Type B pancreatic cell (in vitro differentiated cells): Measurements from ENCODE around the gene KRT1. TPM values are rescaled to one million over a fixed set of nuclear protein-coding genes. Genes with fewer than 3 reads are reported as not detected.

Source experiments
- DNase-seq: peaks from one replicate; pipeline ENCODE4 v3.0.0; 2021; ENCODE audit warnings: mixed read lengths; ENCODE audit not compliant: unreplicated experiment; ENCODE audit errors: extremely low spot score
- H3K27ac Mint-ChIP-seq: 2 replicates; pipeline ENCODE4 v1.8.0; 2021; ENCODE audit warnings: mild to moderate bottlenecking, mixed read lengths
- H3K27me3 Mint-ChIP-seq: 2 replicates; pipeline ENCODE4 v1.8.0; 2021; ENCODE audit warnings: mixed read lengths
- H3K36me3 Mint-ChIP-seq: 2 replicates; pipeline ENCODE4 v1.8.0; 2021; ENCODE audit warnings: mixed read lengths
- H3K4me1 Mint-ChIP-seq: one replicate; pipeline ENCODE4 v1.8.0; 2021; ENCODE audit warnings: mixed read lengths; ENCODE audit not compliant: unreplicated experiment
- H3K4me3 Mint-ChIP-seq: 2 replicates; pipeline ENCODE4 v1.8.0; 2021; ENCODE audit warnings: mild to moderate bottlenecking, mixed read lengths
- H3K9me3 Mint-ChIP-seq: 2 replicates; pipeline ENCODE4 v1.8.0; 2021; ENCODE audit warnings: mixed read lengths
- total RNA-seq: library from RNA; stranded (reverse); gene quantifications from 2 replicates; pipeline ENCODE4 v1.2.1, GENCODE V29; 2021; ENCODE audit warnings: low replicate concordance
- TF ChIP-seq, protein P1 (sequence below): fragments of 200-600 bp; sonication (generic); conservative IDR thresholded peaks from 2 replicates; pipeline ENCODE4 v1.5.0; 2021; ENCODE audit warnings: antibody characterized with exemption, mild to moderate bottlenecking

Gene KRT1
- total RNA-seq, 1 donor from 2014 or later, result 269 TPM

DNA sequence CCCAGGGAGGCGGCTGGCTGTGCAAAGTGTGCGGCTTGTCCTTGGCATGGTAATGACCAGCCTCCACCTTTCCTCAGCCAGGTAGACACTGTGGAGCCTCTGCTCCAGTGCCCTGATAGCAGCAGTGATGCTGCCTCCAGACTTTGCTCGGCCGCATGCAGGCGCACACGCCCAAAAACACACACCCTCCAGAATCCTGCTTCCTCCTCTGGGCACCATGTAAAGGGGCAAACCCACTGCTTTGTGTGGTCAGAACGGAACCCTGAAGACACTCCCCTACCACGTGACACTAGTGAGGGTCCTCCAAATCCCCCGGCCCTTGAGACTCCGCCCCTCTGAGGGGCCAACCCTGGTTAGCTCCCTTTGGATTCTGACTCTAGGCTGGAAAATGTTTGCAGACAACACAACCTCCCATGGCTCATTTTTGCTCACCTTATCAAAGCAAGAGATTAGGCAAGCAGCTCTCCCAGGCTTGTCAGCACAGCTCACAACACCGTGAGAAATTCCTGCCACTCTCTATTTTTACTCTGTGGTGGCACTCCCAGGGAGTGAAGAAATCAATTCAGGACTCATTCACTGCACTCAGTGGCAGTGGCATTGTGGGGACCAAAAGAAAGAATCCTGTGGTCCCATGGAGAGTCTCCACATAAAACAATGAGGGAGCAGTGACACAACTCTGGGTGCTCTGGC, 18.6 kb upstream of the KRT1 start:
- Mint-ChIP-seq H3K4me3 (no peak overlapping the region), H3K27me3 (peaks cover 40% of the 10 kb centered on the region), H3K4me1 (no peaks in the 10 kb centered on the region), H3K9me3 (no peaks in the 10 kb centered on the region), H3K36me3 (no peaks in the 10 kb centered on the region), H3K27ac (no peak overlapping the region)
- TF ChIP-seq, protein P1, sequence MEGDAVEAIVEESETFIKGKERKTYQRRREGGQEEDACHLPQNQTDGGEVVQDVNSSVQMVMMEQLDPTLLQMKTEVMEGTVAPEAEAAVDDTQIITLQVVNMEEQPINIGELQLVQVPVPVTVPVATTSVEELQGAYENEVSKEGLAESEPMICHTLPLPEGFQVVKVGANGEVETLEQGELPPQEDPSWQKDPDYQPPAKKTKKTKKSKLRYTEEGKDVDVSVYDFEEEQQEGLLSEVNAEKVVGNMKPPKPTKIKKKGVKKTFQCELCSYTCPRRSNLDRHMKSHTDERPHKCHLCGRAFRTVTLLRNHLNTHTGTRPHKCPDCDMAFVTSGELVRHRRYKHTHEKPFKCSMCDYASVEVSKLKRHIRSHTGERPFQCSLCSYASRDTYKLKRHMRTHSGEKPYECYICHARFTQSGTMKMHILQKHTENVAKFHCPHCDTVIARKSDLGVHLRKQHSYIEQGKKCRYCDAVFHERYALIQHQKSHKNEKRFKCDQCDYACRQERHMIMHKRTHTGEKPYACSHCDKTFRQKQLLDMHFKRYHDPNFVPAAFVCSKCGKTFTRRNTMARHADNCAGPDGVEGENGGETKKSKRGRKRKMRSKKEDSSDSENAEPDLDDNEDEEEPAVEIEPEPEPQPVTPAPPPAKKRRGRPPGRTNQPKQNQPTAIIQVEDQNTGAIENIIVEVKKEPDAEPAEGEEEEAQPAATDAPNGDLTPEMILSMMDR, result no peak
- no peak for DNase-seq

DNA sequence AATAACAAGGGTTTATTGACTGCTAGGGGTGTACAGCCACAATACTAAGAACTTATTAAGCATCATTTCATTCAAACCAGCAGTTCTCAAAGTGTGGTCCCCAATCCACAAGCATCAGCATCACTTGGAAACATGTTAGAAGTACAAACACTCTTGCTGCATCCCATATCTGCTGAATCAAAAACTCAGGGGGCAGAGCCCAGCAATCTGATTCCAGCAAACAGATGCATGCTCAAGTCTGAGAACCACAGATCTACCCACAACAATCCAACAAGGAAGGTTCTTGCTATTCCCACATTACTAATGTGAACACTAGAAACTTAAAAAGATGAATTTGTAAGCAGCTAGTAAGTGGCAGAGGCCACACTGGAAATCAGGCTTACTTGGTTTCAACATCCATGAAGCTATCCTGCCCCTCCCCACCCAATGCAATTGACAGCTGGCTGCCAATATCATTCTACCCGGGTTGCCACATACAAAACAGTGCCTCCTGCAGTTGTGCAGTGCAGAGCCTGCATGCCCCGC, 16.9 kb upstream of the KRT1 start:
- H3K4me1 Mint-ChIP-seq, result no peaks in the 10 kb centered on the region
- no peaks in the 10 kb centered on the region for H3K9me3 Mint-ChIP-seq
- TF ChIP-seq, protein P1, result no peak
- H3K27ac Mint-ChIP-seq, result no peak overlapping the region
- no peak overlapping the region for H3K4me3 Mint-ChIP-seq
- DNase-seq, result no peak
- H3K27me3 Mint-ChIP-seq, result peaks cover 47% of the 10 kb centered on the region
- H3K36me3 Mint-ChIP-seq, result no peaks in the 10 kb centered on the region

DNA sequence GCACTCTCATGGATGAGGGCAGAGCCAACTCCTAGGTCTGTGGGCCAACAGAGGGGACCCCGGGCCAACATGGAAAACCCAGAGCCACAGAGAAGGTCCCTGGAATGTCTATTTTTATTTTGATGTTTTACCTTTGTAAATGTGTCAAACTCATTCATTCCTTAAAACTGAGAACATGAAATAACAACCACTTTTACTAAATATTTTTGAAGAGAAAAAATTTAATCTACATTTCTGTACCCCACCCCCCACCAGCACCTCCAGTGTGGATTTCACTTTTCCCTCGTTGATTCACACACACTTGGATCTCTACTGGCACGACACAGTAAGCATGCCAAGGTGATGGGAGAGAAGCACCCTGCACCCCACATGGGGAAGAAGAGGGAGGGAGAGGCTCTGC, 16.4 kb upstream of the KRT1 start:
- Mint-ChIP-seq H3K9me3 (no peaks in the 10 kb centered on the region), H3K27ac (no peak overlapping the region), H3K4me3 (no peak overlapping the region), H3K4me1 (peaks cover 3% of the 10 kb centered on the region), H3K36me3 (no peaks in the 10 kb centered on the region), H3K27me3 (peaks cover 48% of the 10 kb centered on the region)
- TF ChIP-seq, protein P1, result no peak
- DNase-seq, result no peak

DNA sequence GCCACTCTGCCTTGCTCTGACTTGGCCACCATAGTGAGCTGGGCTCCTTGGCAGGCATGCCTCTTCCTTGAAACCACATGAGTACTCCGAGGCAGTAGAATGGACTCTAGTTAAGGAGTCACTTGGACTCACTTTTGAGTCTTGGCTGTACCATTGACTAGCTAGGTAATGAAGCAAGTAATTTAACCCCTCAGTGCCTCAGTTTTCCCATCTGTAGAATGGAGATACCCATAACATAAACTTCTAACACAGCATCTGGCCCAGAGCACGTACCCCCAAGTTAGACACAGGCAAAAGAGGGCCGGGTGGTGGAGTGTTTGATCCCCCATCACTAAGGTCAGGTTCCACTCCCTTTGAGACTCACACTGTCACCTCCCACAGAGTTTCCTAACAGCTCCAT, 14.8 kb upstream of the KRT1 start:
- no peaks in the 10 kb centered on the region for H3K36me3 Mint-ChIP-seq
- no peak overlapping the region for H3K4me3 Mint-ChIP-seq
- no peaks in the 10 kb centered on the region for H3K9me3 Mint-ChIP-seq
- H3K27me3 Mint-ChIP-seq, result peaks cover 61% of the 10 kb centered on the region
- H3K4me1 Mint-ChIP-seq, result peaks cover 13% of the 10 kb centered on the region
- no peak for DNase-seq
- no peak overlapping the region for H3K27ac Mint-ChIP-seq
- TF ChIP-seq, protein P1, result no peak

DNA sequence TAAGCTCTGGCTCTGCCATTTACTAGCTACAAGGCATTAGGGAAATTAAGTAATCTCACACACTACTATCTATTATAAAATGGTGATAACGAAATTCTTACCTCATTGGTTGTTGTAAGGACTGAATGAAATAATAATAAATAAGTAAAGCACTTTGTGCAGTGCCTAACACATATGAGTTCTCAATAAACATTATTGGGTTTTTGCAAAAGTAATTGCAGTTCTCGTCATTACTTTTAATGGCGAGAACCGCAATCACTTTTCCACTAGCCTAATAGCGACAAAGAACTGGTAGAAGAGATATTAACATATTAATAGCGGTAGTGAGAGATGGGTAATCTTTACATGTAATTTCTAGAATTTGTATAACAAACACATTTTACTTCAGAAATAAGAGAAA, 13.9 kb upstream of the KRT1 start:
- no peaks in the 10 kb centered on the region for H3K9me3 Mint-ChIP-seq
- DNase-seq, result no peak
- H3K4me3 Mint-ChIP-seq, result no peak overlapping the region
- no peak overlapping the region for H3K27ac Mint-ChIP-seq
- no peaks in the 10 kb centered on the region for H3K36me3 Mint-ChIP-seq
- TF ChIP-seq, protein P1, result no peak
- H3K4me1 Mint-ChIP-seq, result peaks cover 13% of the 10 kb centered on the region
- peaks cover 65% of the 10 kb centered on the region for H3K27me3 Mint-ChIP-seq
